Non-pigmented ciliary epithelial cell (primary cell): ENCODE data around the gene ZC3H13.
A peak's percentile ranks its signal among the peaks of the same experiment; 100 is the strongest.
"Not testable (repeated sequence)": the region's sequence is repeated elsewhere in the genome, so short reads cannot be mapped to it uniquely, and the experiment has no call there.

Experiments
- DNase-seq: peaks from one replicate; pipeline ENCODE4 v3.0.0-alpha.2; 2010; ENCODE audit warnings: low read depth

ZC3H13 gene

DNA sequence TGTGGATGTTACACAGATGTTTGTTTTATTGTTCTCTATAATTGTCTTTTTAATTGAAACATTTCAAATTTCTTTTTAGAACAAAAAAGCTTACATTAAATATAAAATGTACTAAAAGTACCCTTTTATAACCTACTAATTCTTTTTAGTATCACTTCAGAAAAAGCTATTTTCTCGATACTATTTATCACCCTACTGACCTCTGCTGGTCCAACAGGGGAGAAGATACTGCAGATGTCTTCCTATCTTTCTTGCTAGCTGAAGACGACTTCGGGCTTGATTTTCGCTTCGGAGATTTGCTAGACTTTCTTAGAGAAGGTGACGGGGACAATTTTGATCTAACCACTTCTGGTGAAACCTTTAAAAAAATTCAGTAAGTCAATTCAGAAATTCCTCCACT is 42.4 kb downstream of the ZC3H13 start:
- no peak for DNase-seq

DNA sequence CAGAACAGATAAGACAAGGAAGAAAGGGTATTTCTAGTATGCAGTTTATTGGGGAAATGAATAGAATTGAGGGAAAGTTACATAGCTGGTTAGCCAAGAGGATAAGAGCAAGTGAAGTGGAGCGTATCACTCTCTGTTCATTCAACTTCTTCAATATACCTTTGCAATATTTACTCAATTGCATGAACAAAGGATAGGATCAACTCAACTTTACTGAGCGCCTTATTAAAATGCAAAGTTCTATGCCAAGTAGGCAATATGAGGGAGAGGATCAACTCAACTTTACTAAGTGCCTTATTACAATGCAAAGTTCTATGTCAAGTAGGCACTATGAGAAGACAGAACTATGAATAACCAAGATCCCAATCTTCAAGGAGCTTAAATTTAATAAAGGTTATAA is 43.9 kb downstream of the ZC3H13 start:
- DNase-seq, result no peak

DNA sequence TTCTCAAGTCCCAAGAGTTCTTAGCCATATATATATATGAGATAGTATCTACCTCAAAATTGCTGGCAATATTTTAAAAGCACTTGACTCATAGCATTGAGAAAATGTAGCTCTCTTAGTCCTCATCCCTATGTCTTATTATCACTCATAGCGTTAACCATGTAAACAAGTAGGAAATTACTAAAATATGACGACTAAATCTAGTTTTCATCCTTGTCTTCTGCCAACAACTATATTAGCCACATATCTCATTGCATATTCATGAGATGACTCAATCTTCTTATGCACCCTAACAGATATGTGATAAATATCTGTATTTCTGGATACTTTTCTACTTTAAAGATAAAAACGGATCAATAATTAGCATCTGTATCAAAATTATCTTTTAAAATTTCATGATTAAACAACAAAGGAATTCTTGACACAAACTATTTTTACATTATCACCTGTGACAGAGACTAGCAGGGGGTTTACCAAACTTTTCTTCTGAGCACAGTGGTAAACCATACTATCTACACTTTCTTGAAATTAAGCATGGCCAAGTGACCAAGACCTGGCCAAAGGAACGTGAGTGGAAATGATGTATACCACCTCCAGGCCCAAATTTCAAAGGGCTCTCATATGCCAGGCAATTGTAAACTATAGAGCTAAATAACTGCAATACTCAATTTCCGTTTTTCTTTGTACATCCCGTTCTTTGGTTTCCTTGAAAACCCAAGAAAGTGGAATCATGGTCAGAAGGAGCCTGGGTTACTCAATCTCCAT is 45.7 kb downstream of the ZC3H13 start:
- DNase-seq, result peak; percentile 26

DNA sequence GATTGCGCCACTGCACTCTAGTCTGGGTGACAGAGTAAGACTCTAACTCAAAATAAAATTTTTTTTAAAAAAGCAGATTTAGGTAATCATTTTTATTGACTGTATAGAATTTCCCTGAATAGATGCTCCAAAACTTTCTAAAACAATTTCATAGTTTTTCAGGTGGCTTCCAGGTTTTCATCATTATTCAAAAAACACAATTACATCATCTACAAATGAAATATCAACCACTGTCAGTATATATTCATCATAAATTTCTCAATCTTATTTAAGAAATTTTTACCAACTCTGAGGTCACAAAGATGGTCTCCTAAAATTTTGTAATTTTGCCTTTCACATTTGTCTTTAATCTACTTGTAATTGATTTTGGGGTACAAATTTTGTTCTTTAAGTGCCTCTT is 48.1 kb downstream of the ZC3H13 start:
- DNase-seq, result no peak

DNA sequence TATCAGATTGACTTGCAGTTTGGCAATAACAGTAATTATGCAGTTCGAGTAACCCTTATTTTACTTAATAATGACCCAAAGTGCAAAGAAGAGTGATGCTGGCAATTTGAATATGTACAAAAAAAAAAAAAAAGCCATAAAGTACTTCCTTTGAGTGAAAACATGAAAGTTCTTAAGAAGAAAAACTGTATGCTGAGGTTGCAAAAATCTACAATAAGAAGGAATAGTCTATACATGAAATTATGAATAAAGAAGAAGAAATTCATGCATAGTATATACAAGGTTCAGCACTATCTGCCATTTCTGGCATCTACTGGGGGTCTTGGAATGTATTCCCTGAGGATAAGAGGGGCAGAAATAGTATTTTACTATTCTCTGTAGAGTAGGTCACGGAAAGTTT is 55.9 kb downstream of the ZC3H13 start:
- DNase-seq, result no peak

DNA sequence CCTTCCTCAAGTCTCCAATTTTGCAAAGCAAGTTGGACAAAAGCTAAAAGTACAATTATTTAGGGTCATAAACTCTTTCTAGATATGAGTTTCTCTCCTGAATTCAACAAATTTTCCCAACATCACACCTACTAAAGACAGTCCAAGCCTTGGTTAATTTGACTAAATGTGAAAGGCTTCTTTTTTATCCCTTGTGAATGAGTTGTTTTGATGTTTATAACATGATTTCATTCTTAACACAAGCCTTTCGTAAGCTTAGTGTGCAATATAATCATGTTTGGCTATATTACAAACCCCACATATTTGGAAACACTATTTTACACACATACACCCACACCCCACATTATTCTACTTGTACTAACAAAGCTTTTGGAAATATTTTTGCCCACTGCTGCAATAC is 57.3 kb downstream of the ZC3H13 start:
- DNase-seq, result no peak

DNA sequence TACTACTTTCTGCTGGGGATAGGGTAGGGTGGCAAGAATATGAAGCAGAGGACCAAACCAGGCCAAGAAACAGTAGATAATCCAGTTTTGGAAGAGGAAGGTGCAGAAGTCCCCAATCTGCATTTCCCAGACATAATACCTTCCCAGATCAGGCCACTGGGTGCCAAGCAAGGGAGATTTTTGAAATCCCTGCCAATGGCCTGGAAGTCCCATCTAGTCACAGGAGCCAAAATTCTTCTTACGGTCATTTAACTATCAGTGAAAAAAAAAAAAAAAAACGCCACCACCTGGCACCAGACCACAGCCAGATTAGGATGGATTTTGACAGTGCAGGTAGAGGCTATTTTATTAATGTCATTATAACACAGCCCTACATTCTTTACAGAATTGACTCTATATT is 57.8 kb downstream of the ZC3H13 start:
- no peak for DNase-seq

DNA sequence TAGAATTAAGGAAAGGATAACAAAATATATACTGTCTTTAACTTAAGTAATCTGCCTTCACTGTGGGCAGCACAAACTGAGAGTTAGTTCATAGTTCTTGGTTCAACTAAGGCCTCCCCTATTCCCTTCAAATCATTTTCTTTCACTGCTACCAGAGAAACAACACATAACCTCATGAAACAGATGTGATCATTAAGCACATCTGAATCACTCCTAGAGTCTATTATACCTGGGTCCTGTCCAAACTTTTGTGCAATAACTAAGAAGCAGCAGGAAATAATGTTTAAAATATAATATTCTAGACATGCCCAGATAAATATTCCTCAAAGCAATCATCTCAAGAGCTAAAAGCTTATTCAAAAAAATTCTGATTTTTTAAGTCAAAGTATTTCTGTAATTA is 62.9 kb downstream of the ZC3H13 start:
- peak; percentile 34 for DNase-seq

DNA sequence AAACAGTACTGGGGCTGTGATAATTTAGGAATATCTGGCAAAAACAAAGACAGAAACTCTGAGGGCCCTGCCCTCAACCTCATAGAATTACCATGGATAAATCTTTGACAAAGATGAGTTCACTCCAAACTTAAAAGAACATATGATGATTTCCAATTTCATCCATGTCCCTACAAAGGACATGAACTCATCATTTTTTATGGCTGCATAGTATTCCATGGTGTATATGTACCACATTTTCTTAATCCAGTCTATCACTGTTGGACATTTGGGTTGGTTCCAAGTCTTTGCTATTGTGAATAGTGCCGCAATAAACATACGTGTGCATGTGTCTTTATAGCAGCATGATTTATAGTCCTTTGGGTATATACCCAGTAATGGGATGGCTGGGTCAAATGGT is 71.4 kb downstream of the ZC3H13 start:
- DNase-seq, result not testable (repeated sequence)

DNA sequence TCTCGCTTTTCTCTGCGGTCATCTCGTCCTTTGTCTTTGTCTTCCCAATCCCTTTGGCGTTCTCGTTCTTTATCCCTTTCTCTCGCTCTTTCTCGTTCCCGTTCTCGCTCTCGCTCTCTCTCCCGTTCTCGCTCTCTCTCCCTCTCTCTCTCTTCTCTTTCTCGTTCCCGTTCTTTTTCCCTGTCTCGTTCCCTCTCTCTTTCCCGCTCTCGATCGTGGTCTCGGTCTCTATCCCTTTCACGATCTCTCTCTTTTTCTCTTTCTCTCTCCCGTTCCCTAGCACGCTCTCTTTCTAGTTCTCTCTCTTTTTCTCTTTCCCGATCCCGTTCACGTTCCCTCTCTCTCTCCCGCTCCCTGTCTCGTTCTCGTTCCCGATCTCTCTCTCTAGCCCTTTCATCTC is 77.2 kb downstream of the ZC3H13 start:
- DNase-seq, result no peak

DNA sequence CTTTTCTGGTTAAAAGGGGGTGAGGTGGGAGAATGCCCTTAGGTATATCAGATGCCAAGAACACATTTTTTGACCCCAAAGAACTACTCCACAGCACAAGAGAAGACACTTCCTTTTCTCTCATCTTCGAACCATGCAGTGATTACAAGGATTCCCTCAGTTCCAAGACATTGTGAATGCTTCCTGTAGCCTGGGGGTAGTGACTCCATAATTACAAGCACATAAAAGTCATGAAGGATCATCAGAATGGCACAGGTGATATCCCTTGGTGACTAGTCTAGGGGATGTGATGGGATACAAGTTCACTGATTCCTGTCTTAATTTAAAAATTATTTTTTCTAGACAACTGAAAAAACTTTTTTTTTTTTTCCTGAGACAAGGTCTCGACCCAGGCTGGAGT is 78.0 kb downstream of the ZC3H13 start:
- no peak for DNase-seq

DNA sequence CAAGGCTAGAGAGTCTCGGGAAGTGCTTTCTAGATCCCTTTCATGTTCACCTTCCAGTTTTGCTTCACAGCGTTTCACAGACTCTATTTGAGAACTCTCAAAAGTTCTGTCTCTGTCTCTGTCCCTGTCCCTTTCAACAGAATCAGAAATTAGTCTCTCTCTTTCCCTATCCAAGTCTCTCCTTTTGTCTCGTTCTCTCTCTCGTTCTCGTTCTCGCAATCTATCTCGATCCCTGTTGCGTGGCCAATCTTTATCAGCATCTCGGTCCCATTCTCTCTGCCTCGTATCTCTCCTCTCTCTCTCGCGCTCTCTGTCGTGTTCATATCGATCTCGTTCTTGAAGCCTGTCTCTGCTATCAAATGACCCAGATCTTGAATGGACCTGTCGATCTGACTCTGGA is 85.0 kb downstream of the ZC3H13 start:
- no peak for DNase-seq

DNA sequence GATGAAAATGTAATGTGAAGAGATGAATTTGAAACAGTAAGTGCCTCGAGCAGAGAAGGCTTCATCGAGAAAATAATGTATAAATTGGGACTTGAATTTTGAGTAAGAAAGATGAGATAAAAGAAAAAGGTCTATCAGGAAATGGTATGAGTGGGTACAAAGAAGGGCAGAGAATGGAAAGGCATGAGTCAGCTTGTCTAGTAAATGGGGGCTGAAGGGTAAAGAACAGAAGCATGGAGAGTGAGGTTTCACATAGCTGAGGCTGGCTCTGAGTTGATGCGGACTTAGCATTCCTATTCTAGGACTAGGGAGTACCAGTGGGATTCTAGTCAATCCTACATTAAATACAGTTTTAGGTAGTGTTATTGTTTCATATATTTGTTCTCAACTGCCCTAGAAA is 85.8 kb downstream of the ZC3H13 start:
- no peak for DNase-seq

DNA sequence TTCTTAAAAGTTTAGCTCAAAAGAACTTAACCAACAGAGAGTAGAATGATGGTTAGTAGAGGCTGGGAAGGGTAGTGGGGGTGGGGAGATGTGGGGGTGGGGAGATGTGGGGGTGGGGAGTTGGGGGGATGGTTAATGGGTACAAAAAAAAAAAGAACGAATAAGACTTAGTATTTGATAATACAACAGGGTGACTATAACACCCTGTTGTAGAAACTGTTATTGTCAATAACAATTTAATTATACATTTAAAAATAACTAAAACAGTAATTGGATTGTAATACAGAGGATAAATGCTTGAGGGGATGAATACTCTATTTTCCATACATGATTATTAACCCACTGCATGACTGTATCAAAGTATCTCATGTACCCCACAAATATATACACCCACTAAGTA is 91.1 kb downstream of the ZC3H13 start:
- no peak for DNase-seq

DNA sequence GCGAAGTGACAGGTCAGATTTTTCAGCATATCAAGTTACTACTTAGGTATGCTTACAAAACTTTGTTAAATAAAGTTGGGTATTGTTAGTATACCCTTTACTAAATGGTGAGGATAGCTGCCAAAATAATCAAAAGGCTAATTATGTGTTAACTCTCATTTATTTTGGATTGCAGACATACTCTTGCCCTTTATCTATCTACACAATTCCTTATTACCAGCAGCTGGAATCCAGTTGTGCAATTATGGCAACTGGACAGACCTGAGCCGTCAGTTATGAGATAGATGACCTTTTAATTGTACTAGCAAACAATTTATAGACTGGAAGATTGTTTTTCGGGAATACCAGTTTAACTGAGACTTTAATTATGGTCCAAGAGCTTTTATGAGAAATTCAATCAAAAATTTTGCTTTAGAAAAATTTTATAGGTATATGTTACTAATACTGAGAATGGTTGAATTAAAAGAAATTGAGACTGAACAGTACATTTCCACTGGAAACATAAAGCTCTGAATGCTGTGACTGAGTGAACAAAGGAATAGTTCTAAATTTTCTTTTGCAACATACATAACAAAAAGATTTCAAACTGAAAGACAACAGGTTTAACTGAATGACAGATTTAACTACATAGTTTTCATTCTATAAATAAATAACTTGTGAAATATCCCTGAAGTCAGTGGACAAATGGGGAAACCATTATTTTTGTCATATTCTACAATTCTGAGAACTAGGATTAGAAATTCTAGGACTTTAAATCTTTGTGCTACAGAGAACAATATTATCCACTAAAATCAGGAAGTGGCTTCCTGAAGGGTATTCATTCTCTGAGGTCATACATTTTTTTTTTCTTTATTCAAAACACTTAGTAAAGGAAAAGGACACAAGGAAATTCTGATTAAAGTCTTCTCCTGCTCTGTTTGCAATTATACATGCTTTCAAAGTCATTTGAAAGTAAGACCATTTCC is 97.4 kb downstream of the ZC3H13 start:
- no peak for DNase-seq

DNA sequence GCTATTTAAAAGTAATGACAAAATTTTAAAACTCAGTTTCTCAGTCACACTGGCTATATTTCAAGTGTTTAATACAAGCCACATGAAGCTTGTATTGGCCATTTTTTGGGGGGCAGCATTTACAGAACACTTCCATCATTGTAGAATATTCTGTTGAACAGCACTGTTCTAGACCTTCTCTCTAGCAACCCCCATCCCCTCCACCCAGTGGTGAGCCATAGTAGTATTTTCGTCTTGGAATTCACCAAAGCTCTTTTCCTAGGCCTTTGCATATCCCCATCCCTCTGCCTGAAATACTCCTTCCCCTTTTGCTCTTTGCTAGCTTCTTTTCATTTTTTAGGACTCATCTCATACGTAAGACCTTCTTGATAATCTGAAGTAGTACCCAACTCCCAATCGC is 99.5 kb downstream of the ZC3H13 start:
- DNase-seq, result no peak

DNA sequence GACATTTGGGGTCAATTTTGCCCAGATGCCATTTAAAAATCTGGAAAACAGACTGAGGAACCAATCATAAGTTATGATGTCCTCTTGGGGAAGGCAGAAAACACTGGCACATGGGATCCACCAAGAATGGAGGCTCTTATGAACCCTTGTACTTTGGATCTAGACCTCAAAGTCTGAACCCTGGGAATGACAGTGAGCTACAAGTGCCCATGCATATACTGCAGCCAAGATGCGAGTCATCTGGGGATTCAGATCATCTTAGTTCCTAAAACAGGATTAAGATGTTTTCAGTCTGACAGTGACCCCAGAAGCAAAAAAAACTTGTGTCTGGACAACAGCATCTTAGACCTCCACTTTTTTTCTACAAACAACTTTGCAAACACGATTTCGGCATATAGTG is 100.8 kb downstream of the ZC3H13 start:
- DNase-seq, result no peak

DNA sequence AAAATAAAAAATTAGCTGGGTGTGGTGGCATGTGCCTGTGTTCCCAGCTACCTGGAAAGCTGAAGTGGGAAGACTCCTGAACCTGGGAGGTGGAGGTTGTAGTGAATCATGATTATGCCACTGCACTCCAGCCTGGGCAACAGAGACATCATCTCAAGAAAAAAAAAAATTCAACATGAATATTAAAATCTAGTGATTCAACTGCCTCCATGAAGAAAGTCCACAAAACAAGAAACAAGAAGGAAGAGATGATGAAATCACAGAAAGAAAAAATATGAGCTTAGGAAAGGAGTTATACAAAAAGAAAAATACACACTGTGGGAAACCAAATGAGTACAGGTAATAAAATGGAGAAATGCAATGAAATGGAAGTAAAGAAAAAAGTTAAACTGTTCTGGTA is 101.4 kb downstream of the ZC3H13 start:
- no peak for DNase-seq

DNA sequence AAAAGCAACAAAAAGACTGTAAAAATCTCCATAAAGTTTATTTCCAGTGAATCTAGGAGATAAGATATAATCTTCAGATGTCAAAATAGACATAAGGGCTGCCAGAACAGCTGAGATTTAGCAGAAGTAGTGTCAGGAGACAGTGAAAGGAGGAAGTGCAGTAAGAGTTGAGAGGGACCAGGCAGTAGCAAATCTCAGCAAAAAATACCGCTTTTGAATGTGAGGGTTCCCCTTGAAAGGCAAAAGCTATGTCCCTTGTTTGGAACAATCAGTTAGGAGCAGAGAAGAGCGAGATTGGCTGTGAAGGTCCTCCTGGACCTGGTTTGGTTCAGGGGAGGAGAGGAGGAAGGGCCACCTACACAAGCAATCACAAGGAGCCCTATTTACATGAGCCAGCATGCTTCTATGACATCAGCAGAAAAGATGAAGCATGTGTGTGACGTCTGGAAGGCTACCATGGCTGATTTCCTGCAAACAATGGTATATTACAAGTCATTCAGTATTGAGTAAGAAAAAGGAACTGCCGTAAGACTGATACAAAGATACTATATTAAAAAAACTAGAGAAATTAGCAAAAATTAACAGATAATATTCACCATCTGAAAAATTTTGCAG is 102.1 kb downstream of the ZC3H13 start:
- DNase-seq, result no peak

DNA sequence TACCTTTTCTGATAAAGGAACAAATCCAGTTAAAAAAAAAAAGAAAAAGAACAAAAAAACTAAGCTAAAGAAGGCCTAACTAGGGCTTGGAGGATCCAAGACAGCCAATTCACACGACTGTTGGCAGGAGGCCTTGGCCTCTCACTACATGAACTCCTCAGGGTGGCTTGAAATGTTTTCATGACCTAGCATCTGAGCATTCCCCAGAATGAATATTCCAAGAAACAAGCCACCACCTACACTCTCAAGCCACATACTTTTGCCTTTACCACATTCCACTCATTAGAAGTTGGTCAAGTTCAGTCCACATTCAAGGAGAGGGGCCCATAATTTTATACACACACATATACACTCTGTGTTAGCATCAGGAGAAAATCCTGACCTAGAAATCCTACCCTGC is 103.4 kb downstream of the ZC3H13 start:
- peak; percentile 32 for DNase-seq

DNA sequence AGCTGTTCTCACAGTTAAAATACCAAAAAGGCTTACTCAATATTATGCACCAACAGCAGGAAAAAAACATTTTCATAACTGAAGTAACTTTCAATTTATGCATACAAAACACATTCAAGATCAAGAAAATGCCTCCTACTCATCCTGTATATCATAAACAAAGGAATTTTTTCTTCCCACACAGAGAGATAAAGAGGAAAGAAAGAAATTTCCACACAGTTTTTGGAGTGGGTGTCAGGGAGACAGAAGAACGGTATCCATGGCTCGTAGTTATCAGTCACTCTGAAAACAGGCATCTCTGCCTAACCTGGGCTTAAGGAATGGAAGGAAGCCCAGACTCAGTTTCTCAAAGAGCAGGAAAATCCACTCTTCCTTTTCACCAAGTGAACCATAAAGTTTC is 108.6 kb downstream of the ZC3H13 start:
- DNase-seq, result peak; percentile 5

DNA sequence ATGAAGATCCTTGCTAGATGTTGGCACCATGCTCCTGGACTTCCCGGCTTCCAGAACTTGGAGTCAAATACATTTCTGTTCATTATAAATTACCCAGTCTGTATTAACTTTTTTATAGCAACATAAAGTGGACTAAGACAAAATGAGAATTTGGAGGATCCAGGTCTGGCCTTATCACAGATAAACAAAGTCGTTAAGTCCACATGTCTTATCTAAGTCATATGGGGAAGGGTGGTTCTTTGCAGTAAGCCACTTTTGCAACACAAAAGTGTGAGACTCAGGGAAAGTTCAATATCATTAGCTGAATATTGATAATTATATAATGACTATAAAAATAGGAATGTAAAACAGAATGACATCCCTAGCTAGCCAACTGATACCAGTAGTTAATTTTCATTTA is 109.4 kb downstream of the ZC3H13 start:
- no peak for DNase-seq

DNA sequence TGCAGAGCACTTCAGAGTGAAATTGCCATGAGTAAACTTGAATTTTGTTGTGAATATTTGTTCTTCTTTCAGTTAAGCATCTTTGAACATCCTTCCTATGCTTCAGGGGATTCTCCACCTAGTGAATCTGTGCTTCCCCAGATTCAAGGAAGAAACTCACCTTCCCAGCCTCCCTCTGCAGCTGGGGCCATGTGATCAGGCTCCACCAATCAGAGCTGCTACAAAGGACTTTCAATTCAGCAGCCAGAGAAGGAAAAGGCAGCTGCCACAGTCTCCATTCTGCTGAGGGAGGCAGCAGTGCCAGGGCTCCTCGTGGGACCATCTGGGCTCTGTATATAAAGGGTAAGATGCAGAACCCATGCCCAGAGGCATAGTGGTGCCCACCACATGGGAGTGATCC is 111.3 kb downstream of the ZC3H13 start:
- DNase-seq, result no peak
